GM18907 (cell line): Measurements from ENCODE around the gene ITGB7.
A peak's percentile ranks its signal among the peaks of the same experiment; 100 is the strongest.

ENCODE experiments used
- ATAC-seq: cut with Tn5 transposase; IDR thresholded peaks from one replicate; pipeline ENCODE4 v1.9.1; 2021; ENCODE audit warnings: mild to moderate bottlenecking, moderate library complexity; ENCODE audit not compliant: unreplicated experiment

Gene ITGB7

GRCh38 chr12:53198486-53199110, 8.5 kb downstream of the ITGB7 start:
- no peak for ATAC-seq

DNA sequence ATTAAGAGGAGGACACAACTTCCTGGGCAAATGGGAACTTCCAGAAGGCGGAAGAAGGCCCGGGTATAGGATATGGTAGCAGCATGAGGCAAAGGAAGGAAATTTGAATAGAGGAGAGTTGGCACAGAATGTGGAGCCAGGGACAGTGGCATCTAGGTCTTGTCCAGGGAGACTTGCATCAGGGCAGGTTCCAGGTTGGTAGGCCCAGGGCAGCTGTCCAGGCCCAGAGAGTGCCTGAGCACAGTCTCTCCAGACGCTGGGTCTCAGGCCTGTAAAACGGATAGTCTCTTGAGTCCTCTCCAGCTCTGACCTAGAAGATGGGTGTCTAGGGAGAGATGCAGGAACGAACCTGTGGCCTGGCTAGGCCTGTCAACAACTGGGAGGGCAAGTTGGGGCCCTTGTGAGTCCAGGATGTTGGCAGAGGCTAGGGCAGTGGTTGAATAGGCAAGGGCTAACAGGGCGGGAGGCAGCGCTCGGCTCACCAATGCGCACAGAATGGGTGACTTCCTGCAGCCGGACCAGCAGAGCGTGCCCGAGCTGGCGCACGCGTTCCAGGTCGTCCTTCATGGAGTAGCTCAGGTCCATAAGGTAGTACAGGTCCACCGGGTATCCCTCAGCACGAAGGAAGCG, 9.9 kb downstream of the ITGB7 start:
- ATAC-seq, result no peak

DNA sequence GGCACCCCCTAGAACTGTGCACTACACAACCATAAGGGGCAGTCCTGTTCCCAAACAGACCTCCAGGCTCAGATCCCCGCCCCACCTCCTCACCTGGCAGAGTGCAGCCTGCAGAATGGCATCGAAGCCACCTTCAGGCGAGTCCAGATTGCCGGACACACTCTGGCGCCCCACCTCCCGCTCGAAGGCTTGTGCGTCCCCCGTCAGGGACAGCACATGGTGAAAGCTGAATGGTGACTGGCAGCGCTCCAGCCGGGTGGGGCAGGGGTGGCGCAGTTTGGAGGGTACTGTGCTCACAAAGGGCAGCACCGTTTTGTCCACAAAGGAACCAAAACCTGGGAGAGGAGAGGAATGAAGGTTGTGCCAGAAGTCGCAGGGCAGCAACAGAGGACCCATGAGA, 10.6 kb downstream of the ITGB7 start:
- ATAC-seq, result no peak

DNA sequence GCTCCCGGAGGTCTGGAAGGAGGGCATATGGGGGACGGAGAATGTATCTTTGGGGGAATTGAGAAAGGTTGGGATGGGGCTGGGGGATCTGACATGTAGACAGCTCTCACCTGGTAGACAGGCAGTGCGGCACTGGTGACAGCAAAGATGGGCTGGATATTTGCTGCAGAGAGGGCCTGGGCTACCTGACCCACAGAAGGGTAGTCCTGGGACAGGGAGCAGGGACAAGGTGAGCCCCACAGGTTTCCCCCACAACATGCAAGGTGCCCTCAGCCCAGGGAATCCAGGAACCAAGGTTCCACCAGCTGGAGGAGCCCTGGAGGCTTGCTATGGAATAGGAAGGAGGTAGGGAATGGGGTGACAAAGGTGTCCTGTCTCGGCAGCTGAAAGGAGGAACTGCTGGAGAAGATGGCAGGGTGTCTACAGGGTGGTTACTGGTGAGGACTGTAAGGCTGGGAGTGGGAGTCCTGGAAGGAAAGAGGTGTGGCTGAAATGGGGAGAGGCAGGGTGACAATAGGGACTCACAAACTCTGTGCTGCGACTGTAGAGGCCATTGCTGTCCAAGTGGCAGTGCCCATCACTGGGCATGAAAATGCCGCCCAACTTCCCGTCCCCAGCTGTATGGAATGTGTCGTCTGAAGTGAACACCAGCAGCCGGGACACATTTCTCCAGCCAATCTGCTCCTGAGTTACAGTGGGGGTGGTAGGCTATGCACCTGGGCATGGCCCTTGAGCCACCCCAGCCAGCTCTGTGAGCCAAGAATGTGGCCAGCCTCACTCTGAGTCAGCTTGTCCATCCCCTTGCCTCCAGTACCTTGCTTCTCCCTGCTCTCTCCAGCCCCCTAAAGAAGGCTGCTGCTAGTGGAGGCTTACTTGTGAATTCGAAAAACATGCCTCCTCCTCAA, 11.3 kb downstream of the ITGB7 start:
- no peak for ATAC-seq

DNA sequence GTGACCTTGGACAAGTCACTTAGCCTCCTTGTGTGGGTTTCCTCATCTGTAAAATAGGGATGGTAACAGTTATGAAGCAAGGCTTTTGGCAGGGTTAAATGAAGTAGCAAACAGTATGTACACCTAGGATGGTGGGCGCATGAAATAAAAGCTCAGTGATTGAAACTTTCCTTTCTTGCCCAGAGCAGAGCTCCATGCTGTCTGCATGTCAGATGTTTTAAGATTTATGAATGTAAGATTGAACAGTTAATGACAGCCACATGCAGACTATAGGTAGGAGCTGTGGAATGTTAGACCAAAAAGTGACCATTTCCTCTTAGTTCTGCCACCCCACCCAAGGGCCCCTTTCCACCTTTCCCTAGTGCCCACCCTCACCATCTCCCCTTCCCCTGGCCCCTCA, 12.1 kb downstream of the ITGB7 start:
- ATAC-seq, result no peak

DNA sequence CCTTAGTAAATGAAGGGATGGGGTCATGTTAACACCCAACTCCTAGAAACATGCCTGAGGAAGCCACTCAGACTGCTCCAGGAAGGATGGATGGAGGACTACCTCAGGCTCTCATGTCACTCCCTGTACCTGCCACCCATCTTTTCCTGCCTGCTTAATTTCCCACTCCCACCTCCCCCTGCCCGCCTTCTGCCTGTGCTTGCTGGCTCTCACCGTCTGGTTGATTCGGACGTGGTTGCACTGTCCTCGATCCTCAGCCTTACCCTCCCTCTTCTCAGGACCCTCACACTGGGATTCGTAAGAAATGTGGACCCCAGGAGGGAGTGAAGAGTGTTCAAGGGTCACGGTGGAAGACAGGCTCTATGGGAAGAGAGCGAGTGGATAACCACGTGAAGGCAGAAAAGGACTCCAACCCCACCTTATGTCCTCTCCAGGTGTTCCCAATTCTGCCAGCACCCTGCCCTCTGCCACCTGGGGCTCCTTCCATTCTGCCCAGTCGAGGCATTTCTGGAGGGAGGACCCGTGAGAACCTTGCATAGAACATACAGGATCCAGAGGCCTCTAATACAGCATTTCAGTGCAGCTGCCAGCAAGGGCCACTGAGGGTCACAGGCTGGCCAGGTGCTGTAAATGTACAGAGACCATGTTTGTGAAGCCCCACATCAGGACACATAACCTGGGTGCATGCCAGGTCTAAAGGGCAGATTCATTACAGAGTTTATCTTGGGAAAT, 12.9 kb downstream of the ITGB7 start:
- ATAC-seq, result no peak

- no peak for ATAC-seq
These were observed 14.0 kb downstream of the ITGB7 start for GRCh38 chr12:53193040-53193439.

- ATAC-seq, result no peak
These were observed 14.5 kb downstream of the ITGB7 start for GRCh38 chr12:53192531-53193021.

DNA sequence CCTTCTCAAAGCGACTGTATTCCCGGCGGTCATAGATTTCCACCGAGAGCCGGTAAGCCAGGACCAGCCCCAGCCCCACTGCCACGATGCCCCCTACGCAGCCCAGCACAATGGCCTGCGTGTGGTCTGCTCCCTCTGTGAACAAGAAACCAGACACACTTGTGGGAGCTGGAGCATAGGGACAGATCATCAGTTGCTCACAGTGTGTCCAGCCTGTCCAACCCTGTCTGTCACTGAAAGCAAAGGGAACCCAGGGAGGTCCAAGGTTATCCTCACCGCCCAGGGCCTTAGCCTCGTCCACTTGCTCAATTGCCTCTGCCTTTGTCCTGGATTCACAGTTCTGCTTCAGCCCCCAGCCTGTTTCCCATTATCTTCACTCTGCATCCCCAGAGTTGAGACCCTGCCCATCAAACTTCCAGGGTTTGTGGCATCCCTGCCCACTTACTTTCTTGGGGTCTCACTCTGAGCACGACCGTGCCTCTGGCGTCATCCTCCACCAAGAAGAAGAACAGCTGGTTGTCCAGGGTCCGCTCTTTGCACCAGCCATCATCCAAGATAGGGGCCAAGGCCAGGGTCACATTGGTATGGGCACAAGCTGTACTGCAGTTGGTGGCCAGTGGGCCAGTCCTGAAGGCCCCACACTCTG, 15.0 kb downstream of the ITGB7 start:
- ATAC-seq, result no peak

GRCh38 chr12:53191096-53191884, 15.8 kb downstream of the ITGB7 start:
- no peak for ATAC-seq

- ATAC-seq, result no peak
These were observed 16.8 kb downstream of the ITGB7 start for GRCh38 chr12:53190108-53190729.

- no peak for ATAC-seq
These were observed 19.7 kb downstream of the ITGB7 start for GRCh38 chr12:53187145-53187899.

DNA sequence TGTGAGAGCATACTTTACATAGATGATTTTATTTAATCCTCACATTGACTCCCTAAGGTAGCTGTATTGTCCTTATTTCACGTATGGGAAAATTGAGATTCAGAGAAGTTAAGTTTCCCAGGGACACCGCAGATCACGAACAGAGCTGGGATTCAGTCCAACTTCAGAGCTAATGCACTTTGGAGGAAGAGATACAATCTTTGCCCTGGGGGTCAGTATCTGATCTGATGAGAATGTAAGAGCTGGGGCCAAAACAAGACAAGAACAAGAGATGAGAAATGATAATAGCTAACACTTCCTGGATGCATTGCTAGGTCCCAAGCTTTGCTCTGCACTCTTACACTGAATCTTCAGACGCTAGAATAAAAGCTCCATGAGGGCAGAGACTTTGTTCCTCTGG, 20.3 kb downstream of the ITGB7 start:
- ATAC-seq, result no peak

DNA sequence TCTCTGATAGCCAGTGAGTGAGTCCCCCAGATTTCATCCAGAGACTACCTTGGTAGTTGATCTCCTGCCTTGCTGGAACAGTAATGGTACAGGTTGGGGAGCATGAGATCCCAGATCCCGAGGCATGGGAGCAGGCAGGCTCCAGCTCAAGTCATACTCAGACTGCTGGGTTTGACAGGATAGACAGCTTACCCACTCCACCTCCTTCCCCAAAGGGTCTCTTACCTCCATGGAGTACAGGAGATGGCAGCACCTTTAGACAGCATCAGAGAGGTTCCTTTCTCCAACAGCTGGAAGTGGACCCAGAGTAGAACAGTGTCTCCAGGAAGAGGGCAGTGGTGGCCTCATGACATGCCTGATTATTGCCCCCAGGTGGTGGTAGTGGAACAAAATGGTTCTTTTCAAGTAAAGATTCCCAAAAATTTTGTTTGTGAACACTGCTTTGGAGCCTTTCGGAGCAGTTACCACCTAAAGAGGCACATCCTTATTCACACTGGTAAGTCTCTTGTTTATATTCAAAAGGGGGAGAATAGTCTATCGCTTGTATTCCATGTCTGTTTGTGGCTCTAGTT, 21.4 kb downstream of the ITGB7 start:
- no peak for ATAC-seq

DNA sequence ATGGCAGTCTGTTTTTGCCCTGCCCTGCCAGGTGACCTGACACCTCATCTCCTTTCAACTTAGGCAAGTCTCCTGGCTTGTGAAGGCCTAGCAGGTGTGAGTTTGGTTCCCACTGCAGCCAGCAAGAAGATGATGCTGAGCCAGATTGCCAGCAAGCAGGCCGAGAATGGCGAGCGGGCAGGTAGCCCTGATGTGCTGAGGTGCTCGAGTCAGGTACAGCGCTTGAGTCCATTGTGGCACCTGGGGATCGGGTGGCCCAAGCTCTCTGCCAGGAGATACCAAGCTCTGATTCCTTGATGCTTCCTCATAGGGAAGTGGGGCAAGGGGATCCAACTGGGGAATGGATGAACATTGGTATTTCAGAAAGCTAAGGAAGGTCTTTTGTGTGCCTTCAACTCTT, 22.2 kb downstream of the ITGB7 start:
- ATAC-seq, result no peak

DNA sequence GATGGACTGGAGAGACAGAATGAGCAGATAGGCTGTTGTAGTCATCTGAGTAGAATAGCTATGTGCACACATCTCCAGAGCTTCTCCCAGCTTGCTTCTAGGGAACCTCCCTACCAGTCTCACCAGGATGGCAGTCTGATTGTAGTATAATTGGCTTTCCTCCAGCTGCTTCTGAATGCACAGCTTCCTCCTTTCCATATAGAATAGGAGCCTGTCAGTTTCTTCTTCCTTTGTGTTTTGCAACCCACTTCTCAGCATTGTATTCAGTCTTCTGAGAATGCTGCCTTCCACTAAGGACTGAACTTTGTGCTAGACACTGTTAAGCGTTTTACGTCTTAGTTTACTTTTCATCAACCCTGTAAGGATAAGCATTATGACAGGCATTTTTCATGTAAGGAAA, 24.1 kb downstream of the ITGB7 start:
- ATAC-seq, result no peak

- no peak for ATAC-seq
These were observed 25.1 kb downstream of the ITGB7 start for GRCh38 chr12:53181935-53182334.

GRCh38 chr12:53180931-53181645, 26.0 kb downstream of the ITGB7 start:
- ATAC-seq, result peak; percentile 52
